Epithelial cell of prostate (primary cell): ENCODE data around the gene STK35.
"Not testable (repeated sequence)": the region's sequence is repeated elsewhere in the genome, so short reads cannot be mapped to it uniquely, and the experiment has no call there.

ENCODE experiments used
- DNase-seq: peaks from one replicate; pipeline ENCODE4 v3.0.0-alpha.2; 2011; ENCODE audit warnings: low read depth, low spot score
- H3K27ac ChIP-seq: fragments of 450-650 bp; 2 replicates; pipeline ENCODE4 v1.5.1; 2017; ENCODE audit warnings: mild to moderate bottlenecking

STK35 gene

DNA sequence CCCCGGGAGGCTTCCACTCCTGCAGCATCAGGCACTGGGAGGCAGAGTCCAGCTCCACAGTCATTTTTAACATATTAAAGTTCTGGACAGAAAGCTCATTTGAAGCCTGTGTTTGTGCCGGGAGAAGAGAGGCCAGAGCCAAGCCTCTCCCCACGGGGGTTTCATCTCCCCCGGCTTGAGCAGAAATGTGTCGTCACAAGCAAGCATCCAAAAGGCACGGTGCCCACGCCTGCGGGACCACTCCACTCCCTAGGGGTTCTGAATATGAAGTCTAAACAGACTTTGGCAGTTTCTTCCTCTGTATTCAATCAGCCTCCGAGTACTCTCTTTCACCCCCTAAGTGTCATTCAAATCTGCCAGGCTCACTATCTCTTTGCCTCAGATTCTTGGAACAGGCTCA is 75.3 kb downstream of the STK35 start:
- no peak for DNase-seq
- no peak overlapping the region for H3K27ac ChIP-seq

- DNase-seq = no peak
- no peak overlapping the region for H3K27ac ChIP-seq
Observed at GRCh38 chr20:2178318-2179232, 76.9 kb downstream of the STK35 start.

GRCh38 chr20:2179233-2179580 is 77.6 kb downstream of the STK35 start:
- H3K27ac ChIP-seq = no peak overlapping the region
- DNase-seq = no peak

DNA sequence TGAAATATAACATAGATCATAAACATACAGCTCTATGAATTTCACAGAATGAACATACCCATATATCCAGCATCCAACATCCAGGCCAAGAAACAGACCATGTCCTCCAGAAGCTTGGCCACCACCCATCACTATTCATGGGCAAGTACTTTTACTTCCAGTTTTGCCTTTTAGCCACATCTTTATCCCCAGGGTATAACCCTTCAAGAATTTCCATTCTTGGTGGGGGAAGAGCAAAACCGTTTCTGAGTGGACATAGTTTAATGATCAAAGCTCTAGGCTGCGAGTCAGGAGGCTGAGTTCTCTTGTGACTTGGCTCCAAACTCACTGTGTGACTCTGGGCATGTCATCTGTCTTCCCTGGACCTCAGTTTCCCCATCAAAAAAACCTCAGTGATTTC is 78.3 kb downstream of the STK35 start:
- no peak overlapping the region for H3K27ac ChIP-seq
- no peak for DNase-seq

DNA sequence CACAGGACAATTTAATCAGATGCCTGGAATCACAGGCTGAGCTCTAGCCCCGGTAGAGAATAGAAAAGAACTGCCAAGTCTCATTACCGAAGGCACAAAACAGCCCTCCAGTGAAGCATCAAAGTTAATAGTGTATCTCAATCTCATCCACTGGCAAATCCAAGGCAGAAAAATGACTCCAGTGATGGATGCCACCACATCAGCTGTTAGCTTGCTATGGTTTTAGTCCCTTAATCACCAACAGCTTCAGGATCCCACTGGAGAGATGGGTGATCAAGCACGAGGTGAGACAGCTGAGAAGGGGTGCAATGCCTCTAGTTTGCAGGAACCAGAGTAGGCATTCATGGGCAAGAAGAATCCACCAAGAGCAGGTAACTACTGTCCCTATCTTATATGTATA is 81.8 kb downstream of the STK35 start:
- H3K27ac ChIP-seq = no peak overlapping the region
- DNase-seq = no peak

DNA sequence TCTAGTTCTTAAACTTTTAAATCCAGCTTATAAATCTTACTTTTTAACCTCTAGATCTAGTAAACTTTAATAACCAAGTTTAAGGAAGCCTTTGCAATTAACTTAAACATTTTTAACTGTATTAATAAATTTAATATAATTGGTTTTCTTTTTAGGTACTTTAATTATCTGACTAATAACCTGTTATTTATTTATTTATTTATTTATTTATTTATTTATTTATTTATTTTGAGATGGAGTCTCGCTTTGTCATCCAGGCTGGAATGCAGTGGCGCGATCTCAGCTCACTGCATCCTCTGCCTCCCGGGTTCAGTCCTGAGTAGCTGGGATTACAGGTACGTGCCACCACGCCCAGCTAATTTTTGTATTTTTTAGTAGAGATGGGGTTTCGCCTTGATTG is 83.3 kb downstream of the STK35 start:
- H3K27ac ChIP-seq, DNase-seq: not testable (repeated sequence)

- no peak for DNase-seq
- no peak overlapping the region for H3K27ac ChIP-seq
Observed at GRCh38 chr20:2195614-2196013, 94.0 kb downstream of the STK35 start.

- no peak overlapping the region for H3K27ac ChIP-seq
- DNase-seq = no peak
Observed at GRCh38 chr20:2197166-2197565, 95.5 kb downstream of the STK35 start.
